Neural progenitor cell (in vitro differentiated cells): ENCODE results near the gene LBX1. TPM values are rescaled to one million over a fixed set of nuclear protein-coding genes. Genes with fewer than 3 reads are reported as not detected.

Experiments used
- DNase-seq: peaks from one replicate; pipeline ENCODE4 v3.0.0-alpha.2; 2016; ENCODE audit warnings: low spot score
- H2AFZ ChIP-seq: fragments of 200-600 bp; sonication (generic); replicated peaks from 2 replicates; pipeline ENCODE4 v1.6.1; 2016; ENCODE audit warnings: antibody characterized with exemption
- H3F3A ChIP-seq: fragments of 200-600 bp; sonication (generic); 2 replicates; pipeline ENCODE4 v1.6.1; 2016; ENCODE audit warnings: antibody characterized with exemption, low read depth
- H3K27ac ChIP-seq: fragments of 200-600 bp; sonication (generic); 2 replicates; pipeline ENCODE4 v1.5.1; 2016; ENCODE audit warnings: mild to moderate bottlenecking
- H3K27me3 ChIP-seq: fragments of 200-600 bp; sonication (generic); 2 replicates; pipeline ENCODE4 v1.6.1; 2016; ENCODE audit warnings: mild to moderate bottlenecking, moderate library complexity
- H3K36me3 ChIP-seq: fragments of 200-600 bp; sonication (generic); 2 replicates; pipeline ENCODE4 v1.5.1; 2016
- H3K4me1 ChIP-seq: fragments of 200-600 bp; sonication (generic); 2 replicates; pipeline ENCODE4 v1.6.1; 2016; ENCODE audit warnings: mixed run types
- H3K4me2 ChIP-seq: fragments of 200-600 bp; sonication (generic); 2 replicates; pipeline ENCODE4 v1.6.1; 2016
- H3K4me3 ChIP-seq: fragments of 200-600 bp; sonication (generic); 2 replicates; pipeline ENCODE4 v1.5.1; 2016
- H3K79me2 ChIP-seq: fragments of 200-600 bp; sonication (generic); 2 replicates; pipeline ENCODE4 v1.6.1; 2016; ENCODE audit warnings: low read depth
- H3K9ac ChIP-seq: fragments of 200-600 bp; sonication (generic); 2 replicates; pipeline ENCODE4 v1.6.1; 2016
- H3K9me3 ChIP-seq: fragments of 200-600 bp; sonication (generic); 2 replicates; pipeline ENCODE4 v1.5.1; 2016; ENCODE audit warnings: low read depth
- H4K20me1 ChIP-seq: fragments of 200-600 bp; sonication (generic); 2 replicates; pipeline ENCODE4 v1.6.1; 2016; ENCODE audit warnings: low read depth
- H3K27ac Mint-ChIP-seq: 3 replicates; pipeline ENCODE4 v1.8.0; 2021; ENCODE audit warnings: mixed read lengths
- H3K27me3 Mint-ChIP-seq: 2 replicates; pipeline ENCODE4 v1.8.0; 2022; ENCODE audit warnings: low read depth, mild to moderate bottlenecking, inconsistent platforms, moderate library complexity, mixed read lengths; ENCODE audit not compliant: insufficient read depth
- H3K36me3 Mint-ChIP-seq: 3 replicates; pipeline ENCODE4 v1.8.0; 2021; ENCODE audit warnings: mixed read lengths
- H3K4me1 Mint-ChIP-seq: 3 replicates; pipeline ENCODE4 v1.8.0; 2021; ENCODE audit warnings: mixed read lengths
- H3K4me3 Mint-ChIP-seq: 3 replicates; pipeline ENCODE4 v1.8.0; 2021; ENCODE audit warnings: mild to moderate bottlenecking, moderate library complexity, mixed read lengths
- H3K9me3 Mint-ChIP-seq: 3 replicates; pipeline ENCODE4 v1.8.0; 2020; ENCODE audit warnings: mixed read lengths
- EZH2 ChIP-seq: fragments of 200-600 bp; sonication (generic); IDR thresholded peaks from 2 replicates; pipeline ENCODE4 v1.6.1; 2017; ENCODE audit warnings: antibody characterized with exemption, mild to moderate bottlenecking, moderate library complexity
- EZH2phosphoT487 ChIP-seq: fragments of 200-600 bp; sonication (generic); IDR thresholded peaks from 2 replicates; pipeline ENCODE4 v1.6.1; 2017; ENCODE audit warnings: antibody characterized with exemption
- total RNA-seq: library from RNA; depleted of rRNA; stranded (reverse); fragments of >200 nt; gene quantifications from 2 replicates; pipeline ENCODE4 v1.2.3, GENCODE V29; 2015; ENCODE audit warnings: low replicate concordance
- TF ChIP-seq, protein P1 (sequence below): fragments of 200-600 bp; sonication (generic); IDR thresholded peaks from 2 replicates; pipeline ENCODE4 v1.5.1; 2017; ENCODE audit warnings: antibody characterized with exemption, mild to moderate bottlenecking

LBX1 gene
- total RNA-seq, 1 donor from 2014 or later, result not detected

- H3K36me3 ChIP-seq, result no peaks in the 10 kb centered on the region
- Mint-ChIP-seq H3K4me1 (peaks cover 25% of the 10 kb centered on the region), H3K4me3 (no peak overlapping the region), H3K27ac (peak overlapping the region; percentile 29), H3K36me3 (no peaks in the 10 kb centered on the region), H3K27me3 (peaks cover 28% of the 10 kb centered on the region), H3K9me3 (no peaks in the 10 kb centered on the region)
- H3K27me3 ChIP-seq, result peaks cover 100% of the 10 kb centered on the region
- H3K4me2 ChIP-seq, result peak overlapping the region; percentile 42
- no peaks in the 10 kb centered on the region for H3K79me2 ChIP-seq
- H3K9me3 ChIP-seq, result no peaks in the 10 kb centered on the region
- H2AFZ ChIP-seq, result peak overlapping the region; percentile 47
- H3K4me1 ChIP-seq, result peaks cover 9% of the 10 kb centered on the region
- no peaks in the 10 kb centered on the region for H3F3A ChIP-seq
- no peak overlapping the region for H3K4me3 ChIP-seq
- DNase-seq, result peak; percentile 83
- no peak for TF ChIP-seq EZH2
- no peak for TF ChIP-seq EZH2phosphoT487
- TF ChIP-seq, protein P1, sequence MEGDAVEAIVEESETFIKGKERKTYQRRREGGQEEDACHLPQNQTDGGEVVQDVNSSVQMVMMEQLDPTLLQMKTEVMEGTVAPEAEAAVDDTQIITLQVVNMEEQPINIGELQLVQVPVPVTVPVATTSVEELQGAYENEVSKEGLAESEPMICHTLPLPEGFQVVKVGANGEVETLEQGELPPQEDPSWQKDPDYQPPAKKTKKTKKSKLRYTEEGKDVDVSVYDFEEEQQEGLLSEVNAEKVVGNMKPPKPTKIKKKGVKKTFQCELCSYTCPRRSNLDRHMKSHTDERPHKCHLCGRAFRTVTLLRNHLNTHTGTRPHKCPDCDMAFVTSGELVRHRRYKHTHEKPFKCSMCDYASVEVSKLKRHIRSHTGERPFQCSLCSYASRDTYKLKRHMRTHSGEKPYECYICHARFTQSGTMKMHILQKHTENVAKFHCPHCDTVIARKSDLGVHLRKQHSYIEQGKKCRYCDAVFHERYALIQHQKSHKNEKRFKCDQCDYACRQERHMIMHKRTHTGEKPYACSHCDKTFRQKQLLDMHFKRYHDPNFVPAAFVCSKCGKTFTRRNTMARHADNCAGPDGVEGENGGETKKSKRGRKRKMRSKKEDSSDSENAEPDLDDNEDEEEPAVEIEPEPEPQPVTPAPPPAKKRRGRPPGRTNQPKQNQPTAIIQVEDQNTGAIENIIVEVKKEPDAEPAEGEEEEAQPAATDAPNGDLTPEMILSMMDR, result peak; percentile 81
- peaks cover 4% of the 10 kb centered on the region for H4K20me1 ChIP-seq
- no peak overlapping the region for H3K27ac ChIP-seq
- no peak overlapping the region for H3K9ac ChIP-seq
Observed at GRCh38 chr10:101272229-101272868, 43.1 kb upstream of the LBX1 start.

DNA sequence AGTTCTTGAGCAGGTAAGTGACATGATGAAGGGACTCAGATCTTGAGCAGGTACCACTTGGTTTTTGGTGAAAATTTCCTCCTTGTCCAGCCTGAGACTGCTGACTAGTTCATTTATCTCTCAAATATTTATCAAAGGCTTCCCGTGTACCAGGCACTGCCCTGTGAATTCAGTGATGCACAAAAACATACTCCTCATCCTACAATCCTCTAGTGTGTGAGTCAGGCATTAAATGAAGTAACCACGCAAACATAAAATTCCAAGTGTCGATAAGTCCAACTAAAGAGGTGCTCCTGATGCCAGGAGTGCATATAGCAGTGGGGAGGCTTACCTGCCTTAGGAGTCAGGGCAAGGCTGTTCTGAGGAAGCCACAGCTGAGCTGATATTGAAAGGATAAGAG is 41.5 kb upstream of the LBX1 start:
- Histone ChIP-seq H3K4me1 (peaks cover 12% of the 10 kb centered on the region), H4K20me1 (peaks cover 4% of the 10 kb centered on the region), H3K27me3 (peaks cover 85% of the 10 kb centered on the region), H2AFZ (no peak overlapping the region), H3K9ac (no peak overlapping the region), H3K4me2 (no peak overlapping the region), H3K27ac (no peak overlapping the region), H3F3A (no peaks in the 10 kb centered on the region), H3K4me3 (no peak overlapping the region), H3K79me2 (no peaks in the 10 kb centered on the region), H3K36me3 (no peaks in the 10 kb centered on the region), H3K9me3 (no peaks in the 10 kb centered on the region)
- no peak overlapping the region for H3K27ac Mint-ChIP-seq
- H3K4me1 Mint-ChIP-seq, result peaks cover 25% of the 10 kb centered on the region
- H3K4me3 Mint-ChIP-seq, result no peak overlapping the region
- DNase-seq, result no peak
- TF ChIP-seq EZH2phosphoT487 (no peak), EZH2 (no peak)
- TF ChIP-seq, protein P1, result no peak
- H3K9me3 Mint-ChIP-seq, result no peaks in the 10 kb centered on the region
- no peaks in the 10 kb centered on the region for H3K36me3 Mint-ChIP-seq
- H3K27me3 Mint-ChIP-seq, result peaks cover 17% of the 10 kb centered on the region

DNA sequence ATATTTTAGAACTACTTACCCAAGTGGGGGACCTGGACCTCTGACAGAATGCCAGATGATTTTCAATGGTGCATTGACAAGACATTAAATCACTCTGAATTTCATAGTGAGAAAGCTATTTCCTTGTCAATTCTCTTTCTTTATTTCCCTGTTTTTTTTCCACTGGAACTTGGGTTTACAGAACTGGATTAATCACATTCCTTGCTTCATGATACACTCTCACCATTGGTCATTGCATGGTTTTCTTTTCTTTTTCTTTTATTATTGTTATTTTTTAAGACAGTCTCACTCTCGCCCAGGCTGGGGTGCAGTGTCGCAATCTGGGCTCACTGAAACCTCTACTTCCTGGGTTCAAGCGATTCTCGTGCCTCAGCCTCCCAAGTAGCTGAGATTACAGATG is 38.5 kb upstream of the LBX1 start:
- Histone ChIP-seq H3K4me2 (no peak overlapping the region), H3K79me2 (no peaks in the 10 kb centered on the region), H3K27ac (no peak overlapping the region), H3K36me3 (no peaks in the 10 kb centered on the region), H2AFZ (no peak overlapping the region), H3F3A (peaks cover 11% of the 10 kb centered on the region), H3K9me3 (no peaks in the 10 kb centered on the region), H3K27me3 (peaks cover 81% of the 10 kb centered on the region), H4K20me1 (peaks cover 14% of the 10 kb centered on the region), H3K9ac (no peak overlapping the region), H3K4me3 (no peak overlapping the region), H3K4me1 (peaks cover 36% of the 10 kb centered on the region)
- H3K9me3 Mint-ChIP-seq, result no peaks in the 10 kb centered on the region
- no peaks in the 10 kb centered on the region for H3K36me3 Mint-ChIP-seq
- no peak overlapping the region for H3K27ac Mint-ChIP-seq
- peaks cover 16% of the 10 kb centered on the region for H3K27me3 Mint-ChIP-seq
- H3K4me1 Mint-ChIP-seq, result peaks cover 32% of the 10 kb centered on the region
- TF ChIP-seq, protein P1, result no peak
- TF ChIP-seq EZH2phosphoT487, result no peak
- no peak for TF ChIP-seq EZH2
- no peak overlapping the region for H3K4me3 Mint-ChIP-seq
- no peak for DNase-seq
